H9 (cell line): ENCODE data around the gene SLC12A3. TPM values are rescaled to one million over a fixed set of nuclear protein-coding genes. Genes with fewer than 3 reads are reported as not detected.

Experiments used
- DNase-seq: peaks from one replicate; pipeline ENCODE4 v3.0.0-alpha.2; 2017
- H2AFZ ChIP-seq: one replicate; pipeline ENCODE4 v1.6.1; 2013; ENCODE audit warnings: mild to moderate bottlenecking, low read length, control low read depth, moderate library complexity
- H2AK5ac ChIP-seq: 2 replicates; pipeline ENCODE4 v1.6.1; 2013; ENCODE audit warnings: low read length, control low read depth, mixed read lengths; ENCODE audit not compliant: insufficient read length
- H2BK120ac ChIP-seq: one replicate; pipeline ENCODE4 v1.6.1; 2013; ENCODE audit warnings: low read depth, mild to moderate bottlenecking, low read length, control low read depth, inconsistent platforms; ENCODE audit not compliant: poor library complexity, severe bottlenecking
- H2BK12ac ChIP-seq: 2 replicates; pipeline ENCODE4 v1.6.1; 2013; ENCODE audit warnings: low read length, control low read depth, mixed read lengths, low read depth; ENCODE audit not compliant: insufficient read length
- H2BK15ac ChIP-seq: 2 replicates; pipeline ENCODE4 v1.6.1; 2013; ENCODE audit warnings: low read depth, low read length, control low read depth
- H2BK20ac ChIP-seq: one replicate; pipeline ENCODE4 v1.6.1; 2013; ENCODE audit warnings: low read depth, mild to moderate bottlenecking, low read length, control low read depth, inconsistent platforms; ENCODE audit not compliant: poor library complexity, severe bottlenecking
- H2BK5ac ChIP-seq: 2 replicates; pipeline ENCODE4 v1.6.1; 2013; ENCODE audit warnings: low read length, control low read depth, mixed read lengths; ENCODE audit not compliant: insufficient read length
- H3K14ac ChIP-seq: 2 replicates; pipeline ENCODE4 v1.6.1; 2013; ENCODE audit warnings: low read length, control low read depth; ENCODE audit not compliant: insufficient read depth
- H3K18ac ChIP-seq: 2 replicates; pipeline ENCODE4 v1.6.1; 2013; ENCODE audit warnings: low read depth, mild to moderate bottlenecking, mixed read lengths, low read length, control low read depth; ENCODE audit not compliant: insufficient read length
- H3K23ac ChIP-seq: 2 replicates; pipeline ENCODE4 v1.6.1; 2013; ENCODE audit warnings: low read length, control low read depth, mixed read lengths, low read depth; ENCODE audit not compliant: insufficient read length
- H3K23me2 ChIP-seq: 2 replicates; pipeline ENCODE4 v1.6.1; 2013; ENCODE audit warnings: low read depth, mild to moderate bottlenecking, mixed read lengths, low read length, control low read depth; ENCODE audit not compliant: insufficient read length, poor library complexity, severe bottlenecking
- H3K27ac ChIP-seq: 2 replicates; pipeline ENCODE4 v1.5.1; 2013; ENCODE audit warnings: low read length, control low read depth, mixed read lengths, low read depth; ENCODE audit not compliant: insufficient read length
- H3K27me3 ChIP-seq: 2 replicates; pipeline ENCODE4 v1.6.1; 2013; ENCODE audit warnings: low read length, control low read depth, inconsistent platforms; ENCODE audit not compliant: insufficient read depth
- H3K4ac ChIP-seq: 2 replicates; pipeline ENCODE4 v1.6.1; 2013; ENCODE audit warnings: low read depth, mild to moderate bottlenecking, control low read depth, inconsistent platforms, low read length, moderate library complexity
- H3K4me1 ChIP-seq: 2 replicates; pipeline ENCODE4 v1.6.1; 2013; ENCODE audit warnings: low read length, control low read depth, inconsistent platforms; ENCODE audit not compliant: insufficient read depth
- H3K4me2 ChIP-seq: 2 replicates; pipeline ENCODE4 v1.6.1; 2013; ENCODE audit warnings: low read length, control low read depth, mixed read lengths; ENCODE audit not compliant: insufficient read length, insufficient read depth
- H3K56ac ChIP-seq: 2 replicates; pipeline ENCODE4 v1.6.1; 2013; ENCODE audit warnings: low read depth, mild to moderate bottlenecking, mixed read lengths, low read length, control low read depth; ENCODE audit not compliant: insufficient read length
- H3K79me1 ChIP-seq: 2 replicates; pipeline ENCODE4 v1.6.1; 2013; ENCODE audit warnings: low read depth, mild to moderate bottlenecking, moderate library complexity, low read length, control low read depth, inconsistent platforms; ENCODE audit not compliant: insufficient read depth, poor library complexity, severe bottlenecking
- H3K79me2 ChIP-seq: 2 replicates; pipeline ENCODE4 v1.6.1; 2013; ENCODE audit warnings: low read length, control low read depth, inconsistent platforms; ENCODE audit not compliant: insufficient read depth
- H3K9ac ChIP-seq: 2 replicates; pipeline ENCODE4 v1.6.1; 2013; ENCODE audit warnings: low read length, control low read depth, mixed read lengths; ENCODE audit not compliant: insufficient read length; ENCODE audit errors: extremely low read depth
- H3K9me3 ChIP-seq: one replicate; pipeline ENCODE4 v1.6.1; 2013; ENCODE audit warnings: low read depth, low read length, inconsistent platforms; ENCODE audit not compliant: control insufficient read depth
- H3T11ph ChIP-seq: one replicate; pipeline ENCODE4 v1.6.1; 2013; ENCODE audit warnings: mild to moderate bottlenecking, low read length, control low read depth, inconsistent platforms
- H4K20me1 ChIP-seq: one replicate; pipeline ENCODE4 v1.6.1; 2013; ENCODE audit not compliant: control insufficient read depth, insufficient read length, insufficient read depth
- H4K5ac ChIP-seq: 2 replicates; pipeline ENCODE4 v1.6.1; 2013; ENCODE audit warnings: low read depth, mild to moderate bottlenecking, mixed read lengths, low read length, control low read depth; ENCODE audit not compliant: insufficient read length
- H4K8ac ChIP-seq: replicated peaks from 2 replicates; pipeline ENCODE4 v1.6.1; 2013; ENCODE audit warnings: low read length, control low read depth, mixed read lengths, low read depth; ENCODE audit not compliant: insufficient read length
- H4K91ac ChIP-seq: 2 replicates; pipeline ENCODE4 v1.6.1; 2013; ENCODE audit warnings: low read depth, mild to moderate bottlenecking, moderate library complexity, mixed read lengths, low read length, control low read depth; ENCODE audit not compliant: insufficient read length
- H3K27ac Mint-ChIP-seq, 3 experiments: 2 replicates in 2 of 3; 3 replicates in 1 of 3; pipeline ENCODE4 v1.8.0; 2020 to 2021; ENCODE audit warnings: mixed read lengths in 3 of 3, mild to moderate bottlenecking in 1 of 3, moderate library complexity in 1 of 3
- H3K27me3 Mint-ChIP-seq: 2 replicates; pipeline ENCODE4 v1.8.0; 2021; ENCODE audit warnings: low read depth, mild to moderate bottlenecking, moderate library complexity, mixed read lengths
- H3K36me3 Mint-ChIP-seq, 3 experiments: 2 replicates in 2 of 3; 3 replicates in 1 of 3; pipeline ENCODE4 v1.8.0; 2020 to 2021; ENCODE audit warnings: low read depth in 3 of 3, mixed read lengths in 3 of 3; ENCODE audit not compliant: insufficient read depth in 1 of 3
- H3K4me1 Mint-ChIP-seq, 2 experiments: 2 replicates each; pipeline ENCODE4 v1.8.0; 2020; ENCODE audit warnings: mixed read lengths in 2 of 2
- H3K4me3 Mint-ChIP-seq, 2 experiments: 2 replicates in 1 of 2; 3 replicates in 1 of 2; pipeline ENCODE4 v1.8.0; 2020 to 2021; ENCODE audit warnings: mild to moderate bottlenecking in 2 of 2, mixed read lengths in 2 of 2, moderate library complexity in 1 of 2
- H3K9me3 Mint-ChIP-seq, 2 experiments: 2 replicates in 1 of 2; 3 replicates in 1 of 2; pipeline ENCODE4 v1.8.0; 2020; ENCODE audit warnings: mild to moderate bottlenecking in 2 of 2, mixed read lengths in 2 of 2, moderate library complexity in 1 of 2
- WGBS: extraction: QIAGEN DNeasy Blood & Tissue Kit; methylation state at CpG from one replicate; pipeline ENCODE4 v1.1.7; 2013; ENCODE audit warnings: missing lambda C conversion rate, low lambda C conversion rate, mixed read lengths; ENCODE audit not compliant: insufficient read length; ENCODE audit errors: extremely low coverage; 5-methylcytosine and 5-hydroxymethylcytosine counted together
- total RNA-seq: library from RNA; stranded (reverse); gene quantifications from 2 replicates; pipeline ENCODE4 v1.2.1, GENCODE V29; 2021
- TF ChIP-seq, protein P1 (sequence below): fragments of 200-600 bp; sonication (generic); conservative IDR thresholded peaks from 3 replicates; pipeline ENCODE4 v1.8.0; 2021; ENCODE audit warnings: antibody characterized with exemption, mild to moderate bottlenecking

Gene SLC12A3
- total RNA-seq, 1 experiment from 2014 or later, result not detected

DNA sequence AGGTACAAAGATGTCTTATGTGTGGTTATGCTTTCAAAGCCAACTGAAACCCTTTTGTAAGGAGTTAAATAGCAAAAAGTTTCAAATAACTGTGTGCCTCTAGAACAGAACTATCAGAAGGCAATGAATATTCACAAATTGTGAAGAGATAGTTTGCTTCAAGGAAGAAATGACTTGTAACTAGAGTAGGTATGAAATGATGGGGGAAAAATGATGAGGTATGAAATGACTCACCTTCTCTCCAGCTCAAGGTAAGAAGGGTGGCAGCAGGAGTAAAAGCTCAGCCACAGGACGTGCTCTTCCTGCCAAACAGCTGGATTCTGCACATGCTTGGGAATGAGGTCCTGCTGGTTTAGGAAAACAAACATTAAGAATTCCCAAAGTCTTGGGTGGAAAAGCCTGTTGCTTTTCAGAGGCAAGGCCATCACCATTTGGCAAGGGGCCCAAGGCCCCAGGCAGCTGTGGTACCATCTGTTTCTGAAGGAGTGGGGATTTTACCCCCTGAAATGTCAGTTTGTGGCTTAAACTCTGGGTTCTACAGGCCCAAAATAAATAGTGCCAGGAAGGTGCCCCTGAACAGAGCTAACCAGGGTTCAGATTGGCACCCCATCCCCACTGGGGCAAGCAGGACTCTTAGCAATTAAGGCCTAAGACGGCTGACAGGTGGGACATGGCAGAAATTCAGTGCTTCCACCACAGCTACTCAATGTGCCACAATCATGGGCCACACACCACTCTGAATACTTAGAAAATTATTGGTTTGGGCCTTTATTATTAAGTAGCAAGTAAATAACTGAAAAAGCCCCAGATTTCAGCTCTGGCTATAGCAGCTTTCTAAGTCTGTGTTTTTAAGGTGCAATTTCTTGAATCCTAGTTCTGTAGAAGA lies 80.2 kb downstream of the SLC12A3 start:
- H2AFZ ChIP-seq, result no peak overlapping the region
- no peaks in the 10 kb centered on the region for H3K9me3 Mint-ChIP-seq
- H4K8ac ChIP-seq, result no peak overlapping the region
- H2BK12ac ChIP-seq, result no peak overlapping the region
- H3K79me2 ChIP-seq, result no peaks in the 10 kb centered on the region
- no peak overlapping the region for H2BK20ac ChIP-seq
- WGBS, result no CpG with 5 or more reads among the region's 2 CpGs
- no peaks in the 10 kb centered on the region for H3K27me3 Mint-ChIP-seq
- no peaks in the 10 kb centered on the region for H3K9me3 ChIP-seq
- H2BK120ac ChIP-seq, result no peak overlapping the region
- H3K56ac ChIP-seq, result no peak overlapping the region
- H3K4me2 ChIP-seq, result no peak overlapping the region
- no peak overlapping the region for H3K4me3 Mint-ChIP-seq
- H3K4ac ChIP-seq, result no peak overlapping the region
- H3K27ac Mint-ChIP-seq, result peak overlapping the region in 2 of 3 experiments; percentile 3 to 47; a peak in 2 of 7 replicates
- H3T11ph ChIP-seq, result no peak overlapping the region
- H3K14ac ChIP-seq, result no peak overlapping the region
- no peaks in the 10 kb centered on the region for H3K27me3 ChIP-seq
- no peak overlapping the region for H4K91ac ChIP-seq
- H4K20me1 ChIP-seq, result no peaks in the 10 kb centered on the region
- peaks cover 15 to 47% (median 29%) of the 10 kb centered on the region in 3 experiments for H3K36me3 Mint-ChIP-seq
- no peaks in the 10 kb centered on the region; the same call in 1 of the 2 replicates for H3K4me1 ChIP-seq
- no peak overlapping the region for H2BK15ac ChIP-seq
- no peak overlapping the region for H3K9ac ChIP-seq
- TF ChIP-seq, protein P1, sequence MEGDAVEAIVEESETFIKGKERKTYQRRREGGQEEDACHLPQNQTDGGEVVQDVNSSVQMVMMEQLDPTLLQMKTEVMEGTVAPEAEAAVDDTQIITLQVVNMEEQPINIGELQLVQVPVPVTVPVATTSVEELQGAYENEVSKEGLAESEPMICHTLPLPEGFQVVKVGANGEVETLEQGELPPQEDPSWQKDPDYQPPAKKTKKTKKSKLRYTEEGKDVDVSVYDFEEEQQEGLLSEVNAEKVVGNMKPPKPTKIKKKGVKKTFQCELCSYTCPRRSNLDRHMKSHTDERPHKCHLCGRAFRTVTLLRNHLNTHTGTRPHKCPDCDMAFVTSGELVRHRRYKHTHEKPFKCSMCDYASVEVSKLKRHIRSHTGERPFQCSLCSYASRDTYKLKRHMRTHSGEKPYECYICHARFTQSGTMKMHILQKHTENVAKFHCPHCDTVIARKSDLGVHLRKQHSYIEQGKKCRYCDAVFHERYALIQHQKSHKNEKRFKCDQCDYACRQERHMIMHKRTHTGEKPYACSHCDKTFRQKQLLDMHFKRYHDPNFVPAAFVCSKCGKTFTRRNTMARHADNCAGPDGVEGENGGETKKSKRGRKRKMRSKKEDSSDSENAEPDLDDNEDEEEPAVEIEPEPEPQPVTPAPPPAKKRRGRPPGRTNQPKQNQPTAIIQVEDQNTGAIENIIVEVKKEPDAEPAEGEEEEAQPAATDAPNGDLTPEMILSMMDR, result no peak
- H3K27ac ChIP-seq, result no peak overlapping the region
- no peak overlapping the region for H3K23ac ChIP-seq
- DNase-seq, result no peak
- no peaks in the 10 kb centered on the region for H3K79me1 ChIP-seq
- no peaks in the 10 kb centered on the region for H3K23me2 ChIP-seq
- peaks cover 5 to 8% of the 10 kb centered on the region in 2 experiments for H3K4me1 Mint-ChIP-seq
- no peak overlapping the region for H2AK5ac ChIP-seq
- H3K18ac ChIP-seq, result no peak overlapping the region
- no peak overlapping the region for H4K5ac ChIP-seq
- H2BK5ac ChIP-seq, result no peak overlapping the region
